GM12878 (cell line): Measurements from ENCODE around the gene HMHB1. TPM values are rescaled to one million over a fixed set of nuclear protein-coding genes. Genes with fewer than 3 reads are reported as not detected.

Source experiments
- ATAC-seq: fragments of 200-7000 bp; cut with Tn5 transposase; 3 replicates; pipeline ENCODE4 v1.9.1; 2020; ENCODE audit warnings: mild to moderate bottlenecking, moderate library complexity
- BruUV-seq: library from RNA; stranded (reverse); fragments of 400-500 nt; replicated peaks from 2 replicates; lab custom pipeline; 2021; lab: Mats Ljungman, UMichigan
- CTCF ChIA-PET: fragments of 300-600 bp; sonication (Branson Sonifier 250); formaldehyde crosslinking; extraction: SDS; loops from one replicate; lab custom pipeline; 2021; ENCODE audit warnings: inconsistent platforms; lab: Yijun Ruan, JAX
- POLR2A ChIA-PET: fragments of 350-600 bp; formaldehyde crosslinking; extraction: SDS; loops from one replicate; lab custom pipeline; 2021; ENCODE audit warnings: inconsistent platforms; lab: Charles Lee
- RAD21 ChIA-PET: fragments of 300-600 bp; sonication (Branson Sonifier 250); formaldehyde crosslinking; loops from one replicate; lab custom pipeline; 2023; ENCODE audit warnings: antibody characterized with exemption; ENCODE audit not compliant: unreplicated experiment; lab: Charles Lee
- SMC1A ChIA-PET: fragments of 300-600 bp; sonication (Branson Sonifier 250); formaldehyde crosslinking; loops from one replicate; lab custom pipeline; 2023; ENCODE audit not compliant: unreplicated experiment, uncharacterized antibody; lab: Charles Lee
- DNase-seq: peaks from one replicate; pipeline ENCODE4 v3.0.0-alpha.2; 2011; ENCODE audit warnings: low read depth, low spot score
- FAIRE-seq: peaks from 3 replicates; lab custom pipeline; 2011; peaks lifted over from hg19 to GRCh38; lab: Jason Lieb, UNC
- H2AFZ ChIP-seq: 2 replicates; pipeline ENCODE4 v1.6.0; 2011; ENCODE audit warnings: low read depth, low read length, control low read depth; ENCODE audit not compliant: control insufficient read depth
- H3K27ac ChIP-seq: 2 replicates; pipeline ENCODE4 v1.5.1; 2011; ENCODE audit warnings: control low read depth; ENCODE audit not compliant: control insufficient read depth, insufficient read depth
- H3K27me3 ChIP-seq, 2 experiments: replicated peaks in 1 of 2; 2 replicates each; pipeline versions ENCODE4 v1.6.0 to v1.6.1; 2011; ENCODE audit warnings: low read length in 1 of 2; ENCODE audit not compliant: control insufficient read depth in 2 of 2, insufficient read depth in 2 of 2
- H3K36me3 ChIP-seq, 2 experiments: 2 replicates each; pipeline ENCODE4 v1.5.1; 2011; ENCODE audit warnings: low read length in 1 of 2; ENCODE audit not compliant: control insufficient read depth in 2 of 2, insufficient read depth in 2 of 2
- H3K4me1 ChIP-seq: 2 replicates; pipeline ENCODE4 v1.6.1; 2011; ENCODE audit warnings: mild to moderate bottlenecking, low read length, moderate library complexity, mixed read lengths; ENCODE audit not compliant: control insufficient read depth, insufficient read depth
- H3K4me2 ChIP-seq: 2 replicates; pipeline ENCODE4 v1.6.0; 2011; ENCODE audit warnings: control low read depth; ENCODE audit not compliant: control insufficient read depth, insufficient read depth
- H3K4me3 ChIP-seq: fragments of 200-600 bp; sonication (generic); 2 replicates; pipeline ENCODE4 v1.5.1; 2016
- H3K79me2 ChIP-seq: 2 replicates; pipeline ENCODE4 v1.6.0; 2011; ENCODE audit warnings: low read length; ENCODE audit not compliant: control insufficient read depth, insufficient read depth
- H3K9ac ChIP-seq: 2 replicates; pipeline ENCODE4 v1.8.0; 2011; ENCODE audit warnings: low read length, control low read depth, mixed read lengths; ENCODE audit not compliant: control insufficient read depth, insufficient read depth
- H3K9me3 ChIP-seq: replicated peaks from 3 replicates; pipeline ENCODE4 v1.5.1; 2011; ENCODE audit warnings: mild to moderate bottlenecking, low read length; ENCODE audit not compliant: control insufficient read depth, insufficient read depth
- H4K20me1 ChIP-seq: 2 replicates; pipeline ENCODE4 v1.6.0; 2011; ENCODE audit not compliant: control insufficient read depth, insufficient read depth
- CBFB ChIP-seq: IDR thresholded peaks from 2 replicates; pipeline ENCODE4 v1.6.1; 2016; ENCODE audit warnings: antibody characterized with exemption, low read depth
- FOS ChIP-seq: IDR thresholded peaks from 3 replicates; pipeline ENCODE4 v1.6.1; 2011; ENCODE audit warnings: borderline replicate concordance; ENCODE audit not compliant: insufficient read length; ENCODE audit errors: extremely low read depth
- HDAC6 ChIP-seq: fragments of 200-600 bp; sonication (generic); IDR thresholded peaks from one replicate; pipeline ENCODE4 v1.8.0; 2017; ENCODE audit warnings: antibody characterized with exemption; ENCODE audit not compliant: unreplicated experiment
- KAT2A ChIP-seq: conservative IDR thresholded peaks from 2 replicates; pipeline ENCODE4 v1.6.1; 2011; ENCODE audit warnings: low read depth, low read length; ENCODE audit not compliant: control insufficient read depth
- NBN ChIP-seq: fragments of 450-650 bp; IDR thresholded peaks from 2 replicates; pipeline ENCODE4 v1.6.1; 2016
- NR2F1 ChIP-seq: fragments of 450-650 bp; conservative IDR thresholded peaks from 2 replicates; pipeline ENCODE4 v1.6.1; 2017; ENCODE audit warnings: mild to moderate bottlenecking
- POLR2A ChIP-seq: IDR thresholded peaks from 2 replicates; pipeline ENCODE4 v1.6.1; 2011; ENCODE audit warnings: low read depth, mild to moderate bottlenecking, low read length
- RUNX3 ChIP-seq: IDR thresholded peaks from 2 replicates; pipeline ENCODE4 v1.6.1; 2012; ENCODE audit warnings: low read length, inconsistent platforms
- SREBF1 ChIP-seq: IDR thresholded peaks from 2 replicates; pipeline ENCODE4 v1.6.1; 2012; ENCODE audit warnings: mild to moderate bottlenecking, low read length
- SREBF2 ChIP-seq: IDR thresholded peaks from 2 replicates; pipeline ENCODE4 v1.6.1; 2012; ENCODE audit warnings: mild to moderate bottlenecking, low read length
- ZNF207 ChIP-seq: fragments of 450-650 bp; IDR thresholded peaks from 2 replicates; pipeline ENCODE4 v1.6.1; 2014; ENCODE audit warnings: antibody characterized with exemption, mild to moderate bottlenecking, borderline replicate concordance
- WGBS: methylation state at CpG from one replicate; pipeline ENCODE4 v1.1.6; 2016; ENCODE audit warnings: low lambda C conversion rate; ENCODE audit not compliant: insufficient replicate concordance, insufficient coverage; ENCODE audit errors: missing lambda C conversion rate; 5-methylcytosine and 5-hydroxymethylcytosine counted together
- in situ Hi-C: fragments of 300-500 bp; cut with MboI; formaldehyde crosslinking; loops from 9 replicates; pipeline ENCODE4 v1.14.3; 2018; ENCODE audit warnings: mixed read lengths
- intact Hi-C: fragments of 100-400 bp; cut with micrococcal nuclease; formaldehyde crosslinking; loops from one replicate; pipeline ENCODE4 v1.14.2; 2022; ENCODE audit not compliant: unreplicated experiment
- polyA plus RNA-seq, 11 experiments: library from polyadenylated mRNA; depleted of rRNA in 4 of 11; unstranded in 6 of 11; stranded (reverse) in 5 of 11; fragments of >200 nt; fragmentation: Nextera tagmentation in 4 of 11; fragmentation: Illumina TruSeq in 1 of 11; extraction: Ambion mirVana in 4 of 11; extraction: Trizol in 1 of 11; gene quantifications; 1 replicate in 1 of 11; 2 replicates in 10 of 11; pipeline versions ENCODE4 v1.2.1 to v1.2.3, GENCODE V29; 2011 to 2016; ENCODE audit warnings: inconsistent platforms in 2 of 11, missing spikeins in 2 of 11, low read depth in 1 of 11
- total RNA-seq, 4 experiments: library from RNA; depleted of rRNA in 3 of 4; stranded (reverse); fragments of >200 nt in 3 of 4; fragmentation: Illumina TruSeq in 1 of 4; extraction: Trizol in 1 of 4; gene quantifications; 2 replicates each; pipeline versions ENCODE4 v1.2.1 to v1.2.3, GENCODE V29; 2013 to 2021
- TF ChIP-seq, protein P1 (sequence below): fragments of 450-650 bp; conservative IDR thresholded peaks from 2 replicates; pipeline ENCODE4 v1.6.1; 2017; ENCODE audit warnings: mild to moderate bottlenecking, moderate library complexity
- TF ChIP-seq, protein P2 (sequence below): fragments of 450-650 bp; IDR thresholded peaks from 2 replicates; pipeline ENCODE4 v1.6.1; 2016; ENCODE audit warnings: mild to moderate bottlenecking
- TF ChIP-seq, protein P3 (sequence below): IDR thresholded peaks from 2 replicates; pipeline ENCODE4 v1.6.1; 2011; ENCODE audit warnings: borderline replicate concordance, low read depth, mild to moderate bottlenecking, moderate library complexity, low read length; ENCODE audit not compliant: insufficient read depth, poor library complexity, severe bottlenecking
- TF ChIP-seq, protein P4 (sequence below): IDR thresholded peaks from 2 replicates; pipeline ENCODE4 v1.6.1; 2012; ENCODE audit warnings: low read depth, low read length, improper control_type of control experiment
- TF ChIP-seq, protein P5 (sequence below): fragments of 450-650 bp; IDR thresholded peaks from 2 replicates; pipeline ENCODE4 v1.6.1; 2017; ENCODE audit warnings: antibody characterized with exemption, mild to moderate bottlenecking, moderate library complexity

Gene HMHB1
- total and polyA plus RNA-seq, 10 of the 15 experiments (the other 5 are each of a cell fraction or from before 2014, with no cell fraction given): 0.45 to 20.3 (median 4.6) TPM

DNA sequence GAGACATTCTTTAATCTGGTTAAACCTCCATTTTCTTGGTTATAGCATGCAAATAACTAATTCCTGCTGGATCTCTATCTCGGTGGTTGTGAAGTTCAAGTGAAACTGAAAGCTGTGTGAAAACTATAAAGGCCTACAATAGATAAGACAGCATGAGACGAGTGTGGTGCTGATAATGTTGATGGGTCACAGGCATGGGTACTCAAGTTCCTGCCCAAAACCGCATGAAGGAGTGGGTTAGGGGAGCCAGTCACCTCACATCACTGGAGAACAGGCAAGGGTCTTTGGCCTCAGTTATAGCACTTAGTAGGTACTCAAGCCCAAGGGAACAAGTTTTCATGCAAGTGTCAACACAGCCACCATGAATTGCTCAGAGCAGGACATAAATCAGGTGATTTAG, 16.7 kb downstream of the HMHB1 start:
- Histone ChIP-seq H3K27ac (no peak overlapping the region), H3K4me2 (peak overlapping the region; percentile 19), H3K79me2 (no peaks in the 10 kb centered on the region; the same call in 1 of the 2 replicates), H3K4me3 (no peak overlapping the region), H3K36me3 (no peaks in the 10 kb centered on the region), H2AFZ (peak overlapping the region; percentile 25), H3K9me3 (no peaks in the 10 kb centered on the region), H4K20me1 (no peaks in the 10 kb centered on the region), H3K27me3 (no peaks in the 10 kb centered on the region), H3K4me1 (peaks cover 26% of the 10 kb centered on the region), H3K9ac (no peak overlapping the region)
- in situ Hi-C loops (loop anchor here (5.0 to 10.0 kb wide), 4 partner anchors 234 to 906 kb away; no protein-coding TSS in a partner anchor), intact Hi-C loops (loop anchor here (5.0 to 10.0 kb wide), 4 partner anchors 316 to 621 kb away; no protein-coding TSS in a partner anchor)
- ChIA-PET POLR2A (interaction anchor here (1.0 kb wide), 1 partner anchor 394 kb away, joined by 3 read pairs; no protein-coding TSS in a partner anchor), RAD21 (interaction anchor here (0.8 to 8.6 kb wide), 14 partner anchors 21 to 907 kb away, joined by 3 to 57 read pairs (median 4); partner anchors contain the start of gene NR3C1), CTCF (interaction anchor here (0.7 to 6.6 kb wide), 11 partner anchors 11 to 906 kb away, joined by 3 to 46 read pairs (median 4); no protein-coding TSS in a partner anchor), SMC1A (interaction anchor here (0.9 to 5.5 kb wide), 27 partner anchors 9 to 908 kb away, joined by 3 to 48 read pairs (median 4); no protein-coding TSS in a partner anchor)
- DNase-seq (no peak), FAIRE-seq (no peak), ATAC-seq (peak; percentile 31)
- BruUV-seq: no TSS peak
- WGBS: 30% methylated on average over 3 of the region's 3 CpGs
- TF ChIP-seq, protein P1, sequence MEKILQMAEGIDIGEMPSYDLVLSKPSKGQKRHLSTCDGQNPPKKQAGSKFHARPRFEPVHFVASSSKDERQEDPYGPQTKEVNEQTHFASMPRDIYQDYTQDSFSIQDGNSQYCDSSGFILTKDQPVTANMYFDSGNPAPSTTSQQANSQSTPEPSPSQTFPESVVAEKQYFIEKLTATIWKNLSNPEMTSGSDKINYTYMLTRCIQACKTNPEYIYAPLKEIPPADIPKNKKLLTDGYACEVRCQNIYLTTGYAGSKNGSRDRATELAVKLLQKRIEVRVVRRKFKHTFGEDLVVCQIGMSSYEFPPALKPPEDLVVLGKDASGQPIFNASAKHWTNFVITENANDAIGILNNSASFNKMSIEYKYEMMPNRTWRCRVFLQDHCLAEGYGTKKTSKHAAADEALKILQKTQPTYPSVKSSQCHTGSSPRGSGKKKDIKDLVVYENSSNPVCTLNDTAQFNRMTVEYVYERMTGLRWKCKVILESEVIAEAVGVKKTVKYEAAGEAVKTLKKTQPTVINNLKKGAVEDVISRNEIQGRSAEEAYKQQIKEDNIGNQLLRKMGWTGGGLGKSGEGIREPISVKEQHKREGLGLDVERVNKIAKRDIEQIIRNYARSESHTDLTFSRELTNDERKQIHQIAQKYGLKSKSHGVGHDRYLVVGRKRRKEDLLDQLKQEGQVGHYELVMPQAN: no peak
- TF ChIP-seq POLR2A (no peak), FOS (no peak), CBFB (no peak), SREBF1 (no peak), NBN (0 out of 2 replicates have a peak, but pooled peaks have one; percentile 19), SREBF2 (no peak), NR2F1 (no peak), KAT2A (no peak), HDAC6 (no peak), RUNX3 (no peak), ZNF207 (no peak)
- TF ChIP-seq, protein P2, sequence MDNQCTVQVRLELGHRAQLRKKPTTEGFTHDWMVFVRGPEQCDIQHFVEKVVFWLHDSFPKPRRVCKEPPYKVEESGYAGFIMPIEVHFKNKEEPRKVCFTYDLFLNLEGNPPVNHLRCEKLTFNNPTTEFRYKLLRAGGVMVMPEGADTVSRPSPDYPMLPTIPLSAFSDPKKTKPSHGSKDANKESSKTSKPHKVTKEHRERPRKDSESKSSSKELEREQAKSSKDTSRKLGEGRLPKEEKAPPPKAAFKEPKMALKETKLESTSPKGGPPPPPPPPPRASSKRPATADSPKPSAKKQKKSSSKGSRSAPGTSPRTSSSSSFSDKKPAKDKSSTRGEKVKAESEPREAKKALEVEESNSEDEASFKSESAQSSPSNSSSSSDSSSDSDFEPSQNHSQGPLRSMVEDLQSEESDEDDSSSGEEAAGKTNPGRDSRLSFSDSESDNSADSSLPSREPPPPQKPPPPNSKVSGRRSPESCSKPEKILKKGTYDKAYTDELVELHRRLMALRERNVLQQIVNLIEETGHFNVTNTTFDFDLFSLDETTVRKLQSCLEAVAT: peak; percentile 77
- TF ChIP-seq, protein P3, sequence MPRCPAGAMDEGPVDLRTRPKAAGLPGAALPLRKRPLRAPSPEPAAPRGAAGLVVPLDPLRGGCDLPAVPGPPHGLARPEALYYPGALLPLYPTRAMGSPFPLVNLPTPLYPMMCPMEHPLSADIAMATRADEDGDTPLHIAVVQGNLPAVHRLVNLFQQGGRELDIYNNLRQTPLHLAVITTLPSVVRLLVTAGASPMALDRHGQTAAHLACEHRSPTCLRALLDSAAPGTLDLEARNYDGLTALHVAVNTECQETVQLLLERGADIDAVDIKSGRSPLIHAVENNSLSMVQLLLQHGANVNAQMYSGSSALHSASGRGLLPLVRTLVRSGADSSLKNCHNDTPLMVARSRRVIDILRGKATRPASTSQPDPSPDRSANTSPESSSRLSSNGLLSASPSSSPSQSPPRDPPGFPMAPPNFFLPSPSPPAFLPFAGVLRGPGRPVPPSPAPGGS: no peak
- TF ChIP-seq, protein P4, sequence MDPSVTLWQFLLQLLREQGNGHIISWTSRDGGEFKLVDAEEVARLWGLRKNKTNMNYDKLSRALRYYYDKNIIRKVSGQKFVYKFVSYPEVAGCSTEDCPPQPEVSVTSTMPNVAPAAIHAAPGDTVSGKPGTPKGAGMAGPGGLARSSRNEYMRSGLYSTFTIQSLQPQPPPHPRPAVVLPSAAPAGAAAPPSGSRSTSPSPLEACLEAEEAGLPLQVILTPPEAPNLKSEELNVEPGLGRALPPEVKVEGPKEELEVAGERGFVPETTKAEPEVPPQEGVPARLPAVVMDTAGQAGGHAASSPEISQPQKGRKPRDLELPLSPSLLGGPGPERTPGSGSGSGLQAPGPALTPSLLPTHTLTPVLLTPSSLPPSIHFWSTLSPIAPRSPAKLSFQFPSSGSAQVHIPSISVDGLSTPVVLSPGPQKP: no peak
- TF ChIP-seq, protein P5, sequence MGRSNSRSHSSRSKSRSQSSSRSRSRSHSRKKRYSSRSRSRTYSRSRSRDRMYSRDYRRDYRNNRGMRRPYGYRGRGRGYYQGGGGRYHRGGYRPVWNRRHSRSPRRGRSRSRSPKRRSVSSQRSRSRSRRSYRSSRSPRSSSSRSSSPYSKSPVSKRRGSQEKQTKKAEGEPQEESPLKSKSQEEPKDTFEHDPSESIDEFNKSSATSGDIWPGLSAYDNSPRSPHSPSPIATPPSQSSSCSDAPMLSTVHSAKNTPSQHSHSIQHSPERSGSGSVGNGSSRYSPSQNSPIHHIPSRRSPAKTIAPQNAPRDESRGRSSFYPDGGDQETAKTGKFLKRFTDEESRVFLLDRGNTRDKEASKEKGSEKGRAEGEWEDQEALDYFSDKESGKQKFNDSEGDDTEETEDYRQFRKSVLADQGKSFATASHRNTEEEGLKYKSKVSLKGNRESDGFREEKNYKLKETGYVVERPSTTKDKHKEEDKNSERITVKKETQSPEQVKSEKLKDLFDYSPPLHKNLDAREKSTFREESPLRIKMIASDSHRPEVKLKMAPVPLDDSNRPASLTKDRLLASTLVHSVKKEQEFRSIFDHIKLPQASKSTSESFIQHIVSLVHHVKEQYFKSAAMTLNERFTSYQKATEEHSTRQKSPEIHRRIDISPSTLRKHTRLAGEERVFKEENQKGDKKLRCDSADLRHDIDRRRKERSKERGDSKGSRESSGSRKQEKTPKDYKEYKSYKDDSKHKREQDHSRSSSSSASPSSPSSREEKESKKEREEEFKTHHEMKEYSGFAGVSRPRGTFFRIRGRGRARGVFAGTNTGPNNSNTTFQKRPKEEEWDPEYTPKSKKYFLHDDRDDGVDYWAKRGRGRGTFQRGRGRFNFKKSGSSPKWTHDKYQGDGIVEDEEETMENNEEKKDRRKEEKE: no peak
